ENCODE data around the gene ZFP36. TPM values are rescaled to one million over a fixed set of nuclear protein-coding genes. Genes with fewer than 3 reads are reported as not detected.

Gene ZFP36
- total RNA-seq: 100 to 1,000 TPM in 1 of 2 donors, 10 to 100 TPM in 1; 55.8 to 108 TPM

- Histone ChIP-seq H3K9me3 (no peaks in the 10 kb centered on the region), H3K36me3 (replicated peaks in 1 of 2; ENCODE audit: insufficient read depth in 1 of 2, low read depth in 2 of 2) (no peaks in the 10 kb centered on the region), H3K4me3 (peak within 1 kb of the TSS; percentile 64 to 94), H3K4me1 (peaks cover 60% of the 10 kb centered on the region), H3K27me3 (no peaks in the 10 kb centered on the region), H3K27ac (peak within 1 kb of the TSS; percentile 92 to 98 (median 96))
- 0 to 1% methylated on average over 18 to 55 of the region's 56 CpGs for WGBS, 2 donors
- TF ChIP-seq CTCF (IDR thresholded peaks at IDR 0.05): peak in 1 of 7 experiments; percentile 20
- TF ChIP-seq POLR2A (IDR thresholded peaks at IDR 0.05): peak; percentile 99 to 100 (median 100)
- DNase-seq: peak; percentile 91 to 92 (median 92)
- intact Hi-C loops (cut with DNase I): no loop called here
- peak; percentile 49 for ATAC-seq
Measured at GRCh38 chr19:39406656-39407409, at the start of gene ZFP36. Gene ZFP36, plus strand, starts transcription at chr19:39406847. Its CDS starts 58 bp downstream, at chr19:39406905.

GRCh38 chr19:39359026-39359425 is 47.6 kb upstream of the ZFP36 start:
- intact Hi-C loops (cut with DNase I): no loop called here
- H3K27ac ChIP-seq: no peak overlapping the region
- 89 to 94% methylated on average over 3 of the region's 3 CpGs for WGBS, 2 donors
- no peaks in the 10 kb centered on the region for H3K4me1 ChIP-seq
- no peaks in the 10 kb centered on the region for H3K9me3 ChIP-seq
- TF ChIP-seq CTCF (IDR thresholded peaks at IDR 0.05) (no peak), POLR2A (IDR thresholded peaks at IDR 0.05) (no peak)
- DNase-seq (no peak), ATAC-seq (no peak)
- H3K27me3 ChIP-seq: no peaks in the 10 kb centered on the region
- peaks cover 9 to 29% of the 10 kb centered on the region in 2 donors for H3K36me3 ChIP-seq (replicated peaks in 1 of 2; ENCODE audit: insufficient read depth in 1 of 2, low read depth in 2 of 2)
- no peak overlapping the region for H3K4me3 ChIP-seq

- no peaks in the 10 kb centered on the region for H3K9me3 ChIP-seq
- no peak overlapping the region for H3K4me3 ChIP-seq
- H3K36me3 ChIP-seq (replicated peaks in 1 of 2; ENCODE audit: insufficient read depth in 1 of 2, low read depth in 2 of 2): peaks cover 9 to 26% of the 10 kb centered on the region in 2 donors
- H3K27me3 ChIP-seq: no peaks in the 10 kb centered on the region
- H3K4me1 ChIP-seq: no peaks in the 10 kb centered on the region
- TF ChIP-seq CTCF (IDR thresholded peaks at IDR 0.05) (no peak), POLR2A (IDR thresholded peaks at IDR 0.05) (no peak)
- intact Hi-C loops (cut with DNase I): no loop called here
- ATAC-seq (no peak), DNase-seq (no peak)
- no peak overlapping the region for H3K27ac ChIP-seq
- 86 to 100% methylated on average over 1 of the region's 1 CpG for WGBS, 2 donors
Measured at GRCh38 chr19:39360599-39360998, 46.0 kb upstream of the ZFP36 start.

- Histone ChIP-seq H3K27me3 (no peaks in the 10 kb centered on the region), H3K4me1 (no peaks in the 10 kb centered on the region), H3K27ac (no peak overlapping the region), H3K4me3 (no peak overlapping the region), H3K36me3 (replicated peaks in 1 of 2; ENCODE audit: insufficient read depth in 1 of 2, low read depth in 2 of 2) (peaks cover 4 to 18% of the 10 kb centered on the region in 2 donors), H3K9me3 (no peaks in the 10 kb centered on the region)
- DNase-seq (no peak), ATAC-seq (peak; percentile 41)
- intact Hi-C loops (cut with DNase I): no loop called here
- WGBS, 2 donors: 67 to 71% methylated on average over 5 to 6 of the region's 6 CpGs
- TF ChIP-seq CTCF (IDR thresholded peaks at IDR 0.05) (no peak), POLR2A (IDR thresholded peaks at IDR 0.05) (no peak)
Measured at GRCh38 chr19:39362682-39363657, 43.7 kb upstream of the ZFP36 start.
